ENCODE measurements around the gene SNAPIN. TPM values are rescaled to one million over a fixed set of nuclear protein-coding genes. Genes with fewer than 3 reads are reported as not detected.

The SNAPIN gene
- total RNA-seq, 2 experiments from 2014 or later: 31.3 to 32.1 TPM

- Mint-ChIP-seq H3K36me3 (no peaks in the 10 kb centered on the region), H3K4me3 (no peak overlapping the region), H3K27ac (no peak overlapping the region), H3K27me3 (no peaks in the 10 kb centered on the region), H3K4me1 (ENCODE audit: low read depth) (no peaks in the 10 kb centered on the region), H3K9me3 (no peaks in the 10 kb centered on the region)
- intact Hi-C loops (cut with micrococcal nuclease): no loop called here
- ChIA-PET CTCF (no interaction called here), POLR2A (no interaction called here)
- DNase-seq: no peak
Measured at GRCh38 chr1:153699768-153700167, 41.3 kb downstream of the SNAPIN start.

GRCh38 chr1:153705484-153705883 lies 47.0 kb downstream of the SNAPIN start:
- no peaks in the 10 kb centered on the region for H3K4me1 Mint-ChIP-seq (ENCODE audit: low read depth)
- POLR2A ChIA-PET: no interaction called here
- H3K27me3 Mint-ChIP-seq: no peaks in the 10 kb centered on the region
- H3K9me3 Mint-ChIP-seq: no peaks in the 10 kb centered on the region
- intact Hi-C loops (cut with micrococcal nuclease): no loop called here
- H3K36me3 Mint-ChIP-seq: no peaks in the 10 kb centered on the region
- no peak overlapping the region for H3K4me3 Mint-ChIP-seq
- H3K27ac Mint-ChIP-seq: no peak overlapping the region
- no peak for DNase-seq
- CTCF ChIA-PET: no interaction called here

- DNase-seq: no peak
- Mint-ChIP-seq H3K27ac (no peak overlapping the region), H3K27me3 (peaks cover 8% of the 10 kb centered on the region), H3K36me3 (no peaks in the 10 kb centered on the region), H3K4me3 (no peak overlapping the region), H3K9me3 (no peaks in the 10 kb centered on the region), H3K4me1 (ENCODE audit: low read depth) (no peaks in the 10 kb centered on the region)
- CTCF ChIA-PET: interaction anchor here (0.6 kb wide), 1 partner anchor 42 kb away, joined by 4 read pairs; no protein-coding TSS in a partner anchor
- intact Hi-C loops (cut with micrococcal nuclease): no loop called here
- POLR2A ChIA-PET: no interaction called here
Measured at GRCh38 chr1:153711026-153711425, 52.5 kb downstream of the SNAPIN start.

Small RNA genes within 50 kb of the gene (microRNA-seq; reads per million reads assigned to microRNA genes)
- gene MIR8083 (ENCODE audit: borderline microRNAs expressed, borderline number of aligned reads, borderline replicate concordance): not detected

Other genes with a start within 250 kb of the SNAPIN start
- gene S100A7A, start 242.2 kb upstream of the SNAPIN start, total RNA-seq: not detected
- not detected for gene S100A7, start 198.1 kb upstream of the SNAPIN start, total RNA-seq
- 100 to 1,000 TPM; 503 to 513 TPM for gene S100A6, start 122.7 kb upstream of the SNAPIN start, total RNA-seq
- gene S100A5, start 117.8 kb upstream of the SNAPIN start, total RNA-seq: 1 to 10 TPM; 3.3 to 4.0 TPM
- gene S100A4, start 112.9 kb upstream of the SNAPIN start, total RNA-seq: 100 to 1,000 TPM; 352 to 382 TPM
- gene S100A3, start 109.4 kb upstream of the SNAPIN start, total RNA-seq: not detected
- 1 to 10 TPM; 3.5 to 5.3 TPM for gene S100A2, start 92.9 kb upstream of the SNAPIN start, total RNA-seq
- not detected for gene S100A16, start 45.6 kb upstream of the SNAPIN start, total RNA-seq
- gene S100A14, start 42.4 kb upstream of the SNAPIN start, total RNA-seq: under 1 TPM; 0.26 to 0.46 TPM
- gene S100A13, start 31.2 kb upstream of the SNAPIN start, total RNA-seq: 10 to 100 TPM; 11.6 to 13.6 TPM
- gene S100A1, start 30.3 kb upstream of the SNAPIN start, total RNA-seq: not detected
- 10 to 100 TPM; 92.5 to 94.7 TPM for gene CHTOP, start 24.6 kb upstream of the SNAPIN start, total RNA-seq
- 100 to 1,000 TPM; 315 to 323 TPM for gene ILF2, start 12.3 kb downstream of the SNAPIN start, total RNA-seq
- under 1 TPM; 0.05 to 0.07 TPM for gene NPR1, start 20.0 kb downstream of the SNAPIN start, total RNA-seq
- gene INTS3, start 69.3 kb downstream of the SNAPIN start, total RNA-seq: 10 to 100 TPM; 45.5 to 47.7 TPM
- 1 to 10 TPM; 5.9 to 7.8 TPM for gene SLC27A3, start 116.7 kb downstream of the SNAPIN start, total RNA-seq

Data from activated CD4-positive, alpha-beta memory T cell treated with anti-CD3 and anti-CD28 coated beads for 36 hours (primary cell).